Measurements from ENCODE around the gene RNU6-8. TPM values are rescaled to one million over a fixed set of nuclear protein-coding genes. Genes with fewer than 3 reads are reported as not detected.

RNU6-8 gene
- total RNA-seq, 1 experiment from 2014 or later, result not detected

DNA sequence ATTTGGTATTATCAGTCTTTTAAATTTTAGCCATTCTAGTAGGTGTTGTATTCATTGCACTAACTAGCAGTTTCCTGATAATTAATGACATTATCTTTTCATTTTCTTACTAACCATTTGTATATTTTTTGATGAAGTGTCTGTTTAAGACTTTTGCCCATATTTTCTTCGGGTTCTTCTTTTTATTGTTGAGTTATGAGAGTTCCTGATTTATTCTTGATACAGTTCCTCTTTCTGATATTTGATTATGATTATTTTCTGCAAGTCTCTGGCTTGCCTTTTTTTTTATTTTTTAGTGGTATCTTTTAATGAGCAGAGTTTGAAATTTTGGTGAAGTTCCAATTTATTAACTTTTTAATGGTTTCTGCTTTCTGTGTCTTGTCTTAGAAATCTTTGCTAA lies 7.4 kb downstream of the RNU6-8 start (continued):
- TF ChIP-seq E2F1 (CRISPR knock-in tag; IDR thresholded peaks at IDR 0.05), result no peak
- no peak for TF ChIP-seq SOX15 (CRISPR knock-in tag; IDR thresholded peaks at IDR 0.05)
- no peak for TF ChIP-seq FOXJ3 (CRISPR knock-in tag; IDR thresholded peaks at IDR 0.05; ENCODE audit: borderline replicate concordance)

- TF ChIP-seq SMAD3 (CRISPR knock-in tag; IDR thresholded peaks at IDR 0.05; ENCODE audit: borderline replicate concordance) (no peak), NR1H2 (CRISPR knock-in tag; IDR thresholded peaks at IDR 0.05) (no peak), ZSCAN18 (CRISPR knock-in tag; IDR thresholded peaks at IDR 0.05) (no peak), NFATC4 (CRISPR knock-in tag; IDR thresholded peaks at IDR 0.05) (no peak), E2F1 (CRISPR knock-in tag; IDR thresholded peaks at IDR 0.05) (no peak), TP53 (CRISPR knock-in tag; IDR thresholded peaks at IDR 0.05) (no peak), CDX4 (CRISPR knock-in tag; IDR thresholded peaks at IDR 0.05; ENCODE audit: borderline replicate concordance) (no peak), CBFB (CRISPR knock-in tag; IDR thresholded peaks at IDR 0.05; ENCODE audit: low read depth) (no peak), RORB (CRISPR knock-in tag; IDR thresholded peaks at IDR 0.05) (no peak)
- TF ChIP-seq, protein P1, sequence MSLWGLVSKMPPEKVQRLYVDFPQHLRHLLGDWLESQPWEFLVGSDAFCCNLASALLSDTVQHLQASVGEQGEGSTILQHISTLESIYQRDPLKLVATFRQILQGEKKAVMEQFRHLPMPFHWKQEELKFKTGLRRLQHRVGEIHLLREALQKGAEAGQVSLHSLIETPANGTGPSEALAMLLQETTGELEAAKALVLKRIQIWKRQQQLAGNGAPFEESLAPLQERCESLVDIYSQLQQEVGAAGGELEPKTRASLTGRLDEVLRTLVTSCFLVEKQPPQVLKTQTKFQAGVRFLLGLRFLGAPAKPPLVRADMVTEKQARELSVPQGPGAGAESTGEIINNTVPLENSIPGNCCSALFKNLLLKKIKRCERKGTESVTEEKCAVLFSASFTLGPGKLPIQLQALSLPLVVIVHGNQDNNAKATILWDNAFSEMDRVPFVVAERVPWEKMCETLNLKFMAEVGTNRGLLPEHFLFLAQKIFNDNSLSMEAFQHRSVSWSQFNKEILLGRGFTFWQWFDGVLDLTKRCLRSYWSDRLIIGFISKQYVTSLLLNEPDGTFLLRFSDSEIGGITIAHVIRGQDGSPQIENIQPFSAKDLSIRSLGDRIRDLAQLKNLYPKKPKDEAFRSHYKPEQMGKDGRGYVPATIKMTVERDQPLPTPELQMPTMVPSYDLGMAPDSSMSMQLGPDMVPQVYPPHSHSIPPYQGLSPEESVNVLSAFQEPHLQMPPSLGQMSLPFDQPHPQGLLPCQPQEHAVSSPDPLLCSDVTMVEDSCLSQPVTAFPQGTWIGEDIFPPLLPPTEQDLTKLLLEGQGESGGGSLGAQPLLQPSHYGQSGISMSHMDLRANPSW (CRISPR knock-in tag; conservative IDR thresholded peaks at IDR 0.05; ENCODE audit: low read depth), result no peak
- ATAC-seq (no peak), DNase-seq (ENCODE audit: low spot score) (no peak)
- no peak overlapping the region for H3K4me3 Mint-ChIP-seq
- no peaks in the 10 kb centered on the region for H3K4me1 Mint-ChIP-seq
- CTCF ChIA-PET, result no interaction called here
- H3K27me3 Mint-ChIP-seq (ENCODE audit: low read depth), result no peaks in the 10 kb centered on the region
- no peaks in the 10 kb centered on the region for H3K36me3 Mint-ChIP-seq
- no peak overlapping the region for H3K27ac Mint-ChIP-seq
- peaks cover 7% of the 10 kb centered on the region; the same call in 1 of the 2 replicates for H3K9me3 Mint-ChIP-seq
- POLR2A ChIA-PET, result no interaction called here
Measured at GRCh38 chr14:32193532-32193931, 9.5 kb downstream of the RNU6-8 start.

DNA sequence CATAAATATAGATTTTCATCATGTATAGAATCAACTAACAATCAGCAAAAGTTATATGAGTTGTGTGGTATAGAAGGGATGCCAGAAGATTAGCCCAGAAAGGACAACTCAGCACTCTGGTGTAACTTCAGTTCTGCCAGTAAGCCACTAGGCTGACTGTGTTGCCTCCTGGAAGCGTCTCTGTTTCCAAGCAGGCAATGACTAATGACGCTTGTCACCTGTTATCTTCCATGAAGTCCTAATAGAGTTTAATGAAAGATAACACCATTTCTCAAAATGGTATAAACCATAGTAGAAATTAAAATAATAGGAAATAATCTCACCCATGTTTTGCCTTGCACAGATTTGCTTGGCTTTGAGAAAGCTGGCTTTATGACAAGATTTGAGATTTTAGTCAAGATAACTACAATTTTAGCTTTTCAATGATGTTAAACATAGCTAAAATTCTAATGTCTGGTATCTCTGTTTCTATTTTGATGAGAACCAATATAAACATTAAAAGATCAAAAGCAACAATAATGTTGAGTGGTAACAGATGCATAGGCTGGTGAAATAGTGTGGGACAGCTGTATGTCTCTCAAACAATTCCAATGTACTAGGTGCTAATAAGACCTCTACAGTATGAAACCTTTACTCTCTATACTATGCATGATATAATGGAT lies 10.2 kb downstream of the RNU6-8 start:
- CTCF ChIA-PET, result no interaction called here
- no peaks in the 10 kb centered on the region for H3K4me1 Mint-ChIP-seq
- H3K9me3 Mint-ChIP-seq, result peaks cover 7% of the 10 kb centered on the region; the same call in 1 of the 2 replicates
- DNase-seq (ENCODE audit: low spot score), result no peak
- POLR2A ChIA-PET, result no interaction called here
- H3K36me3 Mint-ChIP-seq, result no peaks in the 10 kb centered on the region
- no peak for TF ChIP-seq GABPB1 (CRISPR knock-in tag; IDR thresholded peaks at IDR 0.05)
- no peak for TF ChIP-seq USF1 (CRISPR knock-in tag; IDR thresholded peaks at IDR 0.05)
- TF ChIP-seq FOXP1 (CRISPR knock-in tag; IDR thresholded peaks at IDR 0.05; ENCODE audit: borderline replicate concordance), result no peak
- no peak for TF ChIP-seq EMX1 (CRISPR knock-in tag; IDR thresholded peaks at IDR 0.05)
- TF ChIP-seq, protein P2, sequence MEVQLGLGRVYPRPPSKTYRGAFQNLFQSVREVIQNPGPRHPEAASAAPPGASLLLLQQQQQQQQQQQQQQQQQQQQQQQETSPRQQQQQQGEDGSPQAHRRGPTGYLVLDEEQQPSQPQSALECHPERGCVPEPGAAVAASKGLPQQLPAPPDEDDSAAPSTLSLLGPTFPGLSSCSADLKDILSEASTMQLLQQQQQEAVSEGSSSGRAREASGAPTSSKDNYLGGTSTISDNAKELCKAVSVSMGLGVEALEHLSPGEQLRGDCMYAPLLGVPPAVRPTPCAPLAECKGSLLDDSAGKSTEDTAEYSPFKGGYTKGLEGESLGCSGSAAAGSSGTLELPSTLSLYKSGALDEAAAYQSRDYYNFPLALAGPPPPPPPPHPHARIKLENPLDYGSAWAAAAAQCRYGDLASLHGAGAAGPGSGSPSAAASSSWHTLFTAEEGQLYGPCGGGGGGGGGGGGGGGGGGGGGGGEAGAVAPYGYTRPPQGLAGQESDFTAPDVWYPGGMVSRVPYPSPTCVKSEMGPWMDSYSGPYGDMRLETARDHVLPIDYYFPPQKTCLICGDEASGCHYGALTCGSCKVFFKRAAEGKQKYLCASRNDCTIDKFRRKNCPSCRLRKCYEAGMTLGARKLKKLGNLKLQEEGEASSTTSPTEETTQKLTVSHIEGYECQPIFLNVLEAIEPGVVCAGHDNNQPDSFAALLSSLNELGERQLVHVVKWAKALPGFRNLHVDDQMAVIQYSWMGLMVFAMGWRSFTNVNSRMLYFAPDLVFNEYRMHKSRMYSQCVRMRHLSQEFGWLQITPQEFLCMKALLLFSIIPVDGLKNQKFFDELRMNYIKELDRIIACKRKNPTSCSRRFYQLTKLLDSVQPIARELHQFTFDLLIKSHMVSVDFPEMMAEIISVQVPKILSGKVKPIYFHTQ (CRISPR knock-in tag; IDR thresholded peaks at IDR 0.05), result no peak
- TF ChIP-seq, protein P3, sequence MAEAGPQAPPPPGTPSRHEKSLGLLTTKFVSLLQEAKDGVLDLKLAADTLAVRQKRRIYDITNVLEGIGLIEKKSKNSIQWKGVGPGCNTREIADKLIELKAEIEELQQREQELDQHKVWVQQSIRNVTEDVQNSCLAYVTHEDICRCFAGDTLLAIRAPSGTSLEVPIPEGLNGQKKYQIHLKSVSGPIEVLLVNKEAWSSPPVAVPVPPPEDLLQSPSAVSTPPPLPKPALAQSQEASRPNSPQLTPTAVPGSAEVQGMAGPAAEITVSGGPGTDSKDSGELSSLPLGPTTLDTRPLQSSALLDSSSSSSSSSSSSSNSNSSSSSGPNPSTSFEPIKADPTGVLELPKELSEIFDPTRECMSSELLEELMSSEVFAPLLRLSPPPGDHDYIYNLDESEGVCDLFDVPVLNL (CRISPR knock-in tag; IDR thresholded peaks at IDR 0.05; ENCODE audit: borderline replicate concordance, low read depth), result no peak
- TF ChIP-seq SMAD4 (CRISPR knock-in tag; IDR thresholded peaks at IDR 0.05), result no peak
- TF ChIP-seq TP53 (CRISPR knock-in tag; IDR thresholded peaks at IDR 0.05), result no peak
- no peak overlapping the region for H3K27ac Mint-ChIP-seq
- peak; percentile 36; the same call in 1 of the 2 replicates for ATAC-seq
- H3K27me3 Mint-ChIP-seq (ENCODE audit: low read depth), result no peaks in the 10 kb centered on the region
- H3K4me3 Mint-ChIP-seq, result no peak overlapping the region

All from WTC11 (cell line).